Bronchial epithelial cell (primary cell): ENCODE results near the gene PDE6H. TPM values are rescaled to one million over a fixed set of nuclear protein-coding genes. Genes with fewer than 3 reads are reported as not detected.

Experiments used
- DNase-seq: peaks from one replicate; pipeline ENCODE4 v3.0.0-alpha.2; 2010; ENCODE audit warnings: low read depth
- FAIRE-seq: peaks from 2 replicates; lab custom pipeline; 2011; peaks lifted over from hg19 to GRCh38; lab: Jason Lieb, UNC
- H3K27me3 ChIP-seq: 2 replicates; pipeline ENCODE4 v1.5.1; 2011; ENCODE audit warnings: low read length; ENCODE audit not compliant: control insufficient read depth, insufficient read depth
- H3K36me3 ChIP-seq: 2 replicates; pipeline ENCODE4 v1.5.1; 2011; ENCODE audit warnings: low read length; ENCODE audit not compliant: control insufficient read depth, insufficient read depth
- H3K4me3 ChIP-seq: 2 replicates; pipeline ENCODE4 v1.5.1; 2011; ENCODE audit warnings: mild to moderate bottlenecking, low read depth, low read length, control low read depth
- CTCF ChIP-seq: IDR thresholded peaks from 2 replicates; pipeline ENCODE4 v1.5.1; 2011; ENCODE audit warnings: mild to moderate bottlenecking, moderate library complexity, low read length, control low read depth, inconsistent platforms; ENCODE audit not compliant: insufficient read depth, severe bottlenecking
- total RNA-seq: library from RNA; depleted of rRNA; stranded (reverse); fragments of >200 nt; gene quantifications from 2 replicates; pipeline ENCODE4 v1.2.1, GENCODE V29; 2014

PDE6H gene
- total RNA-seq: not detected in 2 replicates

DNA sequence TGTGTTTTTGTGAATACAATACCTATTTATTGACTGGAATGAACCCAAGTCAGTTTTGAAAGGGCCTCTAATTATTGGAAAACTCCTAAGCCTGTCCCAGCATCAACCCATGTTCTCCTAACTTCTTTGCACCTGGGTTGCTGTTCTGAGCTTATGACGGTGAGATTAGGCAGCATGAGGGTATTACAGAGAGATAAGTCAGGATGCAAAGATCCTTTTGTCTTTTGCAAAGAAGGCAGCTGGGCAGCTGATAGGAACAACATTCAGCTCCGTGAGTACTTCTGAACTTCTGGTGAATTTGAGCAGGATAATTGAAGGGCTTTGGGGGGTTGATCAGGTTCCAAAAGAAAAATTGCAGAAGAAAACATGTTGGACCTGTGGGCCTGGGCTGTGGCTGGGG, at the start of gene PDE6H:
PDE6H (plus strand) TSS at position 227 of the 400 bp plus-strand sequence. CDS start 4,971 bp downstream, outside the sequence.
- no peak for TF ChIP-seq CTCF
- Histone ChIP-seq H3K4me3 (no peak within 1 kb of the TSS), H3K27me3 (no peaks in the 10 kb centered on the region), H3K36me3 (no peaks in the 10 kb centered on the region)
- DNase-seq (no peak), FAIRE-seq (no peak)

DNA sequence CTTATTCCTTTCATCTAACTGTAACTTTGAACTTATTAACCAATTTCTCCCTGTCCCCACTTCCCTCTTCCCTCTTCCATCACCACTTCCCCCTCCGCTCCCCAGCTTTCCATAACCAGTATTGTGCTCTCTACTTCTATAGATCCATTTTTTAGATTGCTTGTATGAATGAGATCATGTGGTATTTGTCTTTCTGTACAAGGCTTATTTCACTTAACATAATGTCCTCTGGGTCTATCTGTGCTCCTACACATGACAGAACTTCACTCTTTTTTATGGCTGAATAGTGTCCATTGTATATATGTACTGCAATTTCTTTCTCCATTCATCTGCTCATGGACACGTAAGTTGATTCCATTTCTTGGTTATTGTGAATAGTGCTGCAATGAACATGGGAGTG, 48.9 kb upstream of the PDE6H start:
- Histone ChIP-seq H3K36me3 (no peaks in the 10 kb centered on the region), H3K4me3 (no peak overlapping the region), H3K27me3 (no peaks in the 10 kb centered on the region)
- TF ChIP-seq CTCF: no peak
- no peak for DNase-seq
- no peak for FAIRE-seq

DNA sequence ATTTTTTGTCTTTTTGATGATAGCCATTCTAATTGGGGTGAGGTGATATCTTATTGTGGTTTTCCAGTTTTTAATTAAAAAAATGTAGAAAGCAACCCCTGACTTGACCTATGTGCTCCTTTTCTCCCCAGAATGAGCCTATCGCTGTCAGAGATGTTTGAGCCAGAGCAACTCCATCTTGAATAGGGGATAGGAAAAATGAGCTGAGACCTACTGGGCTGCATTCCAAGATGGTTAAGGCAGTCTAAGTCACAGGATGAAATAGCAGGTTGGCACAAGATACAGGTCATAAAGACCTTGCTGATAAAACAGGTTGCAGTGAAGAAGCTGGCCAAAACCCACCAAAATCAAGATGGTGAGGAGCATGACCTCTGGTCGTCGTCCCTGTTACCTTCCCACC, 48.3 kb upstream of the PDE6H start:
- H3K27me3 ChIP-seq: no peaks in the 10 kb centered on the region
- FAIRE-seq: no peak

GRCh38 chr12:14927267-14927666, 45.6 kb upstream of the PDE6H start:
- H3K4me3 ChIP-seq: no peak overlapping the region
- H3K36me3 ChIP-seq: no peaks in the 10 kb centered on the region
- no peak for TF ChIP-seq CTCF
- H3K27me3 ChIP-seq: no peaks in the 10 kb centered on the region
- no peak for FAIRE-seq
- no peak for DNase-seq

More for the DNA sequence above, 48.3 kb upstream of the PDE6H start:
- Histone ChIP-seq H3K36me3 (no peaks in the 10 kb centered on the region), H3K4me3 (no peak overlapping the region)
- no peak for TF ChIP-seq CTCF
- no peak for DNase-seq

DNA sequence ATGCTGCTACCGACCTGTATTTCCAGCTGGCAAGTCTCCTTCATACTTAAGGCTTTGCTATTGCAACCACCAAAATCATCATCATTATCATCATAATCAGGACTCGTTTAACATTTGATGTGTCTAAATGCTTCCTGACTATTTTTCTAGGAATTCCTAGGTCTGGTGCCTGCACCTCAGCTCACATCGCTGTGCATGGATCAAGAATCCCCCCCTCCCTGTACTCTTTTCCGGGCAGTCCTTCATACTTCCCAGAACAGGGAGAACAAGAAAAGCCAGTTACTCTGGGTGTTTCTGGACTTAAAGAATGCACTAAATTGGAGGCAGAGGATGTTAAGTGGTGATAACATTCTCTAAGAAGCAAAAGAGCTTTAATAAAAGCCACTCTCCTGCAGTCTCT, 43.9 kb upstream of the PDE6H start:
- DNase-seq: peak; percentile 85
- TF ChIP-seq CTCF: no peak
- H3K27me3 ChIP-seq: no peaks in the 10 kb centered on the region
- no peak for FAIRE-seq
- no peak overlapping the region for H3K4me3 ChIP-seq
- no peaks in the 10 kb centered on the region for H3K36me3 ChIP-seq

DNA sequence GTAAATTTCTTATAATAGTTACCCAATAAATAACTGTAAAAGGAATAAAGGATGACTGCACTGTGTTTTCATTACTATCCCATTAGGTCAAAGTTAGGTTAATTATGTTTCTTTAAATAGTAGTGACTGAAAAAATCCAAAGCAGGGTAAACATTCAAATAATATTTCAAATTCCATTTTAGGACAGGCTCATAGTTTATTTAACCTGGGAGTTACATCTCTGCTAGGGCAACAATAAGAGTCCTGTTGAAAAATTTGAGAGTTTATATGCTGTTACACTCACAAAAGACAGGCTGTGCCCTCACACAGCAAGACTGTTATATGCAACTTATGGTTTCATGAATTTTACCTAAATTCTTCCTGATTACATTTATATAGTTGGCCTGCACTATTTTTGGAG, 42.5 kb upstream of the PDE6H start:
- no peak for FAIRE-seq
- no peak overlapping the region for H3K4me3 ChIP-seq
- no peaks in the 10 kb centered on the region for H3K36me3 ChIP-seq
- DNase-seq: no peak
- H3K27me3 ChIP-seq: no peaks in the 10 kb centered on the region
- TF ChIP-seq CTCF: no peak
